Astrocyte (in vitro differentiated cells and primary cell): ENCODE data around the gene OR52I2. TPM values are rescaled to one million over a fixed set of nuclear protein-coding genes. Genes with fewer than 3 reads are reported as not detected.

Source experiments
- DNase-seq: peaks from one replicate; pipeline ENCODE4 v3.0.0-alpha.2; 2010; ENCODE audit warnings: low read depth
- FAIRE-seq: peaks from 2 replicates; lab custom pipeline; 2011; peaks lifted over from hg19 to GRCh38; lab: Jason Lieb, UNC
- H2AFZ ChIP-seq: 2 replicates; pipeline ENCODE4 v1.6.0; 2012; ENCODE audit warnings: low read depth, low read length, inconsistent platforms
- H3K27ac ChIP-seq: 2 replicates; pipeline ENCODE4 v1.5.1; 2011; ENCODE audit warnings: low read depth, low read length, inconsistent platforms
- H3K27me3 ChIP-seq: 2 replicates; pipeline ENCODE4 v1.6.0; 2011; ENCODE audit warnings: low read length, inconsistent platforms; ENCODE audit not compliant: insufficient read depth
- H3K36me3 ChIP-seq: 2 replicates; pipeline ENCODE4 v1.5.1; 2011; ENCODE audit warnings: low read length, inconsistent platforms; ENCODE audit not compliant: insufficient read depth
- H3K4me1 ChIP-seq: 2 replicates; pipeline ENCODE4 v1.5.1; 2011; ENCODE audit warnings: low read length, inconsistent platforms; ENCODE audit not compliant: insufficient read depth
- H3K4me2 ChIP-seq: 2 replicates; pipeline ENCODE4 v1.6.0; 2012; ENCODE audit warnings: low read length, inconsistent platforms
- H3K4me3 ChIP-seq: 2 replicates; pipeline ENCODE4 v1.5.1; 2011; ENCODE audit warnings: low read depth, mild to moderate bottlenecking, low read length, inconsistent platforms; ENCODE audit not compliant: insufficient read depth
- H3K79me2 ChIP-seq: 2 replicates; pipeline ENCODE4 v1.6.0; 2012; ENCODE audit warnings: mild to moderate bottlenecking, low read length, inconsistent platforms; ENCODE audit not compliant: insufficient read depth
- H3K9ac ChIP-seq: 2 replicates; pipeline ENCODE4 v1.6.0; 2012; ENCODE audit warnings: mild to moderate bottlenecking, low read length, inconsistent platforms
- H3K9me3 ChIP-seq: 2 replicates; pipeline ENCODE4 v1.5.1; 2012; ENCODE audit warnings: low read depth, mild to moderate bottlenecking, low read length, inconsistent platforms; ENCODE audit not compliant: insufficient read depth
- H4K20me1 ChIP-seq: 2 replicates; pipeline ENCODE4 v1.6.0; 2012; ENCODE audit warnings: low read length, inconsistent platforms; ENCODE audit not compliant: insufficient read depth
- H3K27ac Mint-ChIP-seq: one replicate; pipeline ENCODE4 v1.8.0; 2021; ENCODE audit warnings: mild to moderate bottlenecking, mixed read lengths; ENCODE audit not compliant: unreplicated experiment
- H3K27me3 Mint-ChIP-seq: one replicate; pipeline ENCODE4 v1.8.0; 2021; ENCODE audit warnings: low read depth, mixed read lengths; ENCODE audit not compliant: unreplicated experiment
- H3K36me3 Mint-ChIP-seq: one replicate; pipeline ENCODE4 v1.8.0; 2021; ENCODE audit warnings: low read depth, mixed read lengths; ENCODE audit not compliant: unreplicated experiment
- H3K4me1 Mint-ChIP-seq: one replicate; pipeline ENCODE4 v1.8.0; 2021; ENCODE audit warnings: low read depth, mixed read lengths; ENCODE audit not compliant: unreplicated experiment
- H3K4me3 Mint-ChIP-seq: one replicate; pipeline ENCODE4 v1.8.0; 2021; ENCODE audit warnings: mild to moderate bottlenecking, moderate library complexity, mixed read lengths; ENCODE audit not compliant: unreplicated experiment
- H3K9me3 Mint-ChIP-seq: one replicate; pipeline ENCODE4 v1.8.0; 2021; ENCODE audit warnings: mild to moderate bottlenecking, mixed read lengths; ENCODE audit not compliant: unreplicated experiment
- CTCF ChIP-seq: IDR thresholded peaks from 2 replicates; pipeline ENCODE4 v1.5.1; 2011; ENCODE audit warnings: low read depth, mild to moderate bottlenecking, inconsistent platforms, low read length, moderate library complexity; ENCODE audit not compliant: insufficient read depth
- EZH2 ChIP-seq: IDR thresholded peaks from 2 replicates; pipeline ENCODE4 v1.6.1; 2012; ENCODE audit warnings: mild to moderate bottlenecking, low read length, inconsistent platforms; ENCODE audit not compliant: insufficient read depth
- total RNA-seq: library from RNA; stranded (reverse); gene quantifications from 2 replicates; pipeline ENCODE4 v1.2.1, GENCODE V29; 2021

OR52I2 gene
- total RNA-seq, 1 donor from 2014 or later, result not detected

GRCh38 chr11:4559527-4560440, 21.8 kb upstream of the OR52I2 start:
- no peak overlapping the region for H3K4me3 ChIP-seq
- H3K36me3 ChIP-seq, result no peaks in the 10 kb centered on the region
- H3K4me1 ChIP-seq, result no peaks in the 10 kb centered on the region
- H3K9me3 ChIP-seq, result no peaks in the 10 kb centered on the region
- no peaks in the 10 kb centered on the region for H4K20me1 ChIP-seq
- H3K27ac ChIP-seq, result no peak overlapping the region
- TF ChIP-seq EZH2 (no peak), CTCF (no peak)
- no peaks in the 10 kb centered on the region for H3K79me2 ChIP-seq
- Mint-ChIP-seq H3K4me1 (no peaks in the 10 kb centered on the region), H3K27ac (no peak overlapping the region), H3K36me3 (no peaks in the 10 kb centered on the region), H3K4me3 (no peak overlapping the region), H3K27me3 (peaks cover 11% of the 10 kb centered on the region), H3K9me3 (peaks cover 13% of the 10 kb centered on the region)
- no peaks in the 10 kb centered on the region for H3K27me3 ChIP-seq
- H2AFZ ChIP-seq, result no peak overlapping the region
- FAIRE-seq (no peak), DNase-seq (no peak)
- H3K9ac ChIP-seq, result no peak overlapping the region
- H3K4me2 ChIP-seq, result no peak overlapping the region

- FAIRE-seq (no peak), DNase-seq (no peak)
- Mint-ChIP-seq H3K9me3 (peaks cover 13% of the 10 kb centered on the region), H3K4me3 (no peak overlapping the region), H3K27ac (no peak overlapping the region), H3K27me3 (peaks cover 11% of the 10 kb centered on the region), H3K4me1 (no peaks in the 10 kb centered on the region), H3K36me3 (no peaks in the 10 kb centered on the region)
- H3K36me3 ChIP-seq, result no peaks in the 10 kb centered on the region
- TF ChIP-seq CTCF (no peak), EZH2 (no peak)
- H3K4me2 ChIP-seq, result no peak overlapping the region
- no peaks in the 10 kb centered on the region for H3K9me3 ChIP-seq
- H3K27me3 ChIP-seq, result no peaks in the 10 kb centered on the region
- no peaks in the 10 kb centered on the region for H4K20me1 ChIP-seq
- no peaks in the 10 kb centered on the region for H3K79me2 ChIP-seq
- no peak overlapping the region for H3K4me3 ChIP-seq
- no peak overlapping the region for H2AFZ ChIP-seq
- H3K4me1 ChIP-seq, result no peaks in the 10 kb centered on the region
- H3K27ac ChIP-seq, result no peak overlapping the region
- no peak overlapping the region for H3K9ac ChIP-seq
Measured at GRCh38 chr11:4560467-4560866, 21.1 kb upstream of the OR52I2 start.

- no peak for DNase-seq
- Histone ChIP-seq H3K9ac (no peak overlapping the region), H3K79me2 (no peaks in the 10 kb centered on the region), H3K4me3 (no peak overlapping the region), H3K27ac (no peak overlapping the region), H3K9me3 (no peaks in the 10 kb centered on the region), H3K4me1 (no peaks in the 10 kb centered on the region), H3K27me3 (no peaks in the 10 kb centered on the region), H4K20me1 (no peaks in the 10 kb centered on the region), H3K4me2 (no peak overlapping the region), H2AFZ (no peak overlapping the region), H3K36me3 (no peaks in the 10 kb centered on the region)
- FAIRE-seq, result no peak
- Mint-ChIP-seq H3K27me3 (no peaks in the 10 kb centered on the region), H3K4me3 (no peak overlapping the region), H3K36me3 (no peaks in the 10 kb centered on the region), H3K27ac (no peak overlapping the region), H3K9me3 (peaks cover 17% of the 10 kb centered on the region), H3K4me1 (no peaks in the 10 kb centered on the region)
- TF ChIP-seq CTCF (no peak), EZH2 (no peak)
Measured at GRCh38 chr11:4565371-4565770, 16.2 kb upstream of the OR52I2 start.
